GM20000 (cell line): ENCODE measurements around the gene KRT4.

Experiments
- DNase-seq: peaks from one replicate; pipeline ENCODE4 v3.0.0; 2012; ENCODE audit warnings: low spot score
- CTCF ChIP-seq: IDR thresholded peaks from 2 replicates; pipeline ENCODE4 v1.5.1; 2012; ENCODE audit warnings: mild to moderate bottlenecking, control low read depth; ENCODE audit errors: extremely low read depth, missing control alignments

Gene KRT4

GRCh38 chr12:52778833-52779232 is 35.1 kb downstream of the KRT4 start:
- TF ChIP-seq CTCF: no peak
- DNase-seq: no peak

DNA sequence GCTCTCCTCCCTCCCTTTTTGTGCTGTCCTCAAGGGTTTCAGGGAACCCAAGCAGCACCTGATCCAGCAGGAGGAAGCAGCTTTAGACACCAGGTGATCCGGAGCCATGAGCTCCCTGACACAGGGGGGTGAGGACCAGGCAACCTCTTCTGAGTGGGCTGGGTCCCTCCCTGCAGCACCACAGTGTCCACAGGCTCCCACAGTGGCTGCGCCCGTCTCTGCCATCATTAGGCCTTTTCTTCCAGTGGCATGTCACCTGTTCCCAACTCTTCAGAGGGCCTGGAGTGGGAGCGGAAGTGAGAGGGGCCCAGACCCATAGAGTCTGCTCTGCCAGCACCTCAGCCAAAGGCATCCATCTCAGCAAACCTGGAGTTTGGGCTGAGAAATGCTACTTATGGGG is 36.4 kb downstream of the KRT4 start:
- DNase-seq: no peak
- no peak for TF ChIP-seq CTCF

GRCh38 chr12:52776913-52777395 is 37.0 kb downstream of the KRT4 start, which contains the start of gene KRT76:
Gene KRT76 (minus strand): TSS chr12:52777345. CDS start chr12:52777291, 54 bp downstream.
- no peak for DNase-seq
- TF ChIP-seq CTCF: no peak

DNA sequence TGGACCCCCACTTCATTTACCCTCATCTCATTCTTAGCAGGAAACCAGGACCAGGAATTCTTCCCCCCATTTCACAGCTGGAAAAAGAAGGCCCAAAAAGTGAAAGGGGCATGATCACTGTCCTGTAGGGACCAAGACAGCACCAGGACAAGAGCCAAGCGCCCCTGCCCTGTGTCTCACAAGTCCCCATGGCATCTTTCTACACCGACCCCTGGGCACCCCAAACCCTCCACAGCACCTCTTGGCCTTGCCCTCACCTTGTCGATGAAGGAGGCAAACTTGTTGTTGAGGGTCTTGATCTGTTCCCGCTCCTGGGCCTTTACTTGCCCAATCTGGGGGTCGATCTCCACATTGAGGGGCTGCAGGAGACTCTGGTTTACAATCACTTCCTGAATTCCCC is 37.5 kb downstream of the KRT4 start:
- no peak for TF ChIP-seq CTCF
- DNase-seq: no peak

DNA sequence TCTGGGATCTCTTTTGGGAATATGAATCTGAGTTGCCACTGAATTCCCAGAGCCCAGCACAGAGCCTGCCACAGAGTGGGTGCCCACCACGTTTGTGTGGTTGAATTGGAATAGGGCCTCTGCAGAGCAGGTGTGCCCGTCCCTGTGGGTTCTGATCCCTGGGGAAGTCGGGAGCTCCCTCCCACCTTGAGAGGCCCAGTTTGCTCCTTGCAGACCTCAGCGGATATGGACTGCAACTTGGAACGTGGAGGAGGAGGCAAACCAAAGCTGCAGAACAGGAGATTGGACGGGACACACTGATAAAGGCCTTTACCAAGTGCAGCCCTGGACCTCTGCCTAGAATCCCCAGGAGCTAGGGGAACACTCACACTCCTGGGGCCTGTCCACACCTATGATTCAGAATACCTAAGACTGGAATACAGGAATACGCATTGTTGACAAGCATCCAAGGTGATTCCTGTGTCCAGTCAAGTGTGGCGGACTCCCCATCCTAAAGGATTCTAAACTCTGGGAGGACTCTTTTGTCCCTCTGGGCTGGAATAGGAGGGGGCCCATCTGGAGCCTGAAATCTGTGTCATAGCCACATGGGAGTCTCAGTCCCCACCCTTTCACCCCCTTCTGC is 39.2 kb downstream of the KRT4 start:
- TF ChIP-seq CTCF: no peak
- no peak for DNase-seq

DNA sequence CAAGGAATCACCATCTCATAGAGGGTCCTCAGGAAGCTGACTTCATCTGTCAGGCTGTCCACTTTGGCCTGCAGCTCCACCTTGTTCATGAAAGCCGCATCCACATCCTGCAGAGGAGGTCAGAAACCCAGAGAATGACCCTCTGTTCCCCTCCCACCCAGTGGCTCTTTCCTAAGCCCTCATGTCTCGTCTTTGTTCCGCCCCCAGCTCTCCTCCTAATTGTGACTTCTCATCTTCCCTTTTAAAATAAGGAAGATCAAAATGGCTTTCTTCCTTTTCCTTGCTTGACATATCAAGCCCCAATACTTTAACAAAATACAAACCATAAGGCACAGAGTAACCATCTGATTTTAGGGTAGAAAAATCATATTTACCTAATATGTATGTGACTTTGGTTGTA is 41.1 kb downstream of the KRT4 start:
- no peak for DNase-seq
- no peak for TF ChIP-seq CTCF

GRCh38 chr12:52772188-52772587 is 41.7 kb downstream of the KRT4 start:
- DNase-seq: no peak

More at GRCh38 chr12:52772188-52772587, 41.7 kb downstream of the KRT4 start:
- TF ChIP-seq CTCF: no peak
